K562 (cell line): ENCODE results near the gene C1QC. TPM values are rescaled to one million over a fixed set of nuclear protein-coding genes. Genes with fewer than 3 reads are reported as not detected.
A peak's percentile ranks its signal among the peaks of the same experiment; 100 is the strongest.

Experiments
- CTCF ChIP-seq, 3 experiments: IDR thresholded peaks in 2 of 3; conservative IDR thresholded peaks in 1 of 3; 2 replicates each; pipeline ENCODE4 v1.5.1; 2011 to 2012; ENCODE audit warnings: low read length in 3 of 3, mild to moderate bottlenecking in 3 of 3, control low read depth in 2 of 3, improper control_type of control experiment in 1 of 3, inconsistent platforms in 1 of 3, low read depth in 1 of 3, mixed read lengths in 1 of 3, moderate library complexity in 1 of 3; ENCODE audit not compliant: insufficient read depth in 2 of 3
- DDX20 ChIP-seq: fragments of 450-650 bp; IDR thresholded peaks from 2 replicates; pipeline ENCODE4 v1.6.1; 2016; ENCODE audit warnings: missing genetic modification characterization, low read depth, mild to moderate bottlenecking, missing compliant biosample characterization, moderate library complexity
- ELF2 ChIP-seq: fragments of 250-450 bp; sonication (Bioruptor Pico); IDR thresholded peaks from 2 replicates; pipeline ENCODE4 v1.5.0; 2021; ENCODE audit warnings: mild to moderate bottlenecking
- FOXK1 ChIP-seq: sonication (generic); formaldehyde crosslinking; IDR thresholded peaks from 2 replicates; pipeline ENCODE4 v1.8.0; 2022; ENCODE audit warnings: missing genetic modification reagents, mild to moderate bottlenecking, borderline replicate concordance
- HDAC3 ChIP-seq: fragments of 450-650 bp; IDR thresholded peaks from 2 replicates; pipeline ENCODE4 v1.6.1; 2018; ENCODE audit warnings: borderline replicate concordance, mild to moderate bottlenecking, moderate library complexity; ENCODE audit not compliant: partially characterized antibody
- NFIC ChIP-seq: fragments of 450-650 bp; IDR thresholded peaks from 2 replicates; pipeline ENCODE4 v1.6.1; 2017; ENCODE audit warnings: mild to moderate bottlenecking, inconsistent platforms
- PATZ1 ChIP-seq: fragments of 250-450 bp; sonication (Bioruptor Pico); IDR thresholded peaks from 2 replicates; pipeline ENCODE4 v1.5.0; 2020; ENCODE audit warnings: mild to moderate bottlenecking, borderline replicate concordance
- SMC3 ChIP-seq: conservative IDR thresholded peaks from 2 replicates; pipeline ENCODE4 v1.6.1; 2011; ENCODE audit warnings: low read depth, low read length, improper control_type of control experiment; ENCODE audit not compliant: insufficient read depth
- STAG1 ChIP-seq: sonication (generic); formaldehyde crosslinking; IDR thresholded peaks from 2 replicates; pipeline ENCODE4 v1.5.0; 2020; ENCODE audit warnings: missing genetic modification reagents, borderline replicate concordance
- TBP ChIP-seq: optimal IDR thresholded peaks from 2 replicates; pipeline ENCODE3; 2011; ENCODE audit warnings: low read depth, low read length, improper control_type of control experiment
- ZBTB49 ChIP-seq: sonication (generic); formaldehyde crosslinking; IDR thresholded peaks from 2 replicates; pipeline ENCODE4 v1.8.0; 2022; ENCODE audit warnings: missing genetic modification reagents, mild to moderate bottlenecking, borderline replicate concordance
- polyA plus RNA-seq, 8 experiments: library from polyadenylated mRNA; depleted of rRNA in 4 of 8; stranded (reverse) in 5 of 8; unstranded in 3 of 8; fragments of >200 nt; fragmentation: Nextera tagmentation in 2 of 8; fragmentation: Illumina TruSeq in 1 of 8; extraction: Ambion mirVana in 2 of 8; extraction: Trizol in 1 of 8; gene quantifications; 2 replicates each; pipeline versions ENCODE4 v1.2.1 to v1.2.3, GENCODE V29; 2011 to 2014; ENCODE audit warnings: inconsistent platforms in 1 of 8, missing spikeins in 1 of 8
- total RNA-seq, 7 experiments: library from RNA; depleted of rRNA in 6 of 7; stranded (reverse); fragments of >200 nt in 6 of 7; fragmentation: Illumina TruSeq in 2 of 7; extraction: Trizol in 2 of 7; gene quantifications; 2 replicates each; pipeline versions ENCODE4 v1.2.1 to v1.2.3, GENCODE V29; 2011 to 2021; ENCODE audit warnings: low replicate concordance in 1 of 7

C1QC gene
- total and polyA plus RNA-seq, 9 of the 15 experiments (the other 6 are each of a cell fraction or from before 2014, with no cell fraction given): 0.69 TPM; not detected in 8

GRCh38 chr1:22665752-22666151 is 22.3 kb downstream of the C1QC start (continued):
- TF ChIP-seq PATZ1 (CRISPR knock-in tag) (no peak), SMC3 (peak; percentile 59), DDX20 (tag) (no peak), ELF2 (no peak), CTCF (IDR thresholded peaks at IDR 0.05 in 2 of 3, conservative IDR thresholded peaks at IDR 0.05 in 1 of 3; ENCODE audit: insufficient read depth in 2 of 3, low read depth in 1 of 3, low read length in 3 of 3) (peak; percentile 65 to 78 (median 76)), STAG1 (peak; percentile 82; the same call in 1 of the 2 replicates), FOXK1 (CRISPR knock-in tag) (no peak), ZBTB49 (CRISPR knock-in tag) (no peak), NFIC (no peak), TBP (no peak), HDAC3 (no peak)
